ENCODE data around the gene TLE2.

TLE2 gene

DNA sequence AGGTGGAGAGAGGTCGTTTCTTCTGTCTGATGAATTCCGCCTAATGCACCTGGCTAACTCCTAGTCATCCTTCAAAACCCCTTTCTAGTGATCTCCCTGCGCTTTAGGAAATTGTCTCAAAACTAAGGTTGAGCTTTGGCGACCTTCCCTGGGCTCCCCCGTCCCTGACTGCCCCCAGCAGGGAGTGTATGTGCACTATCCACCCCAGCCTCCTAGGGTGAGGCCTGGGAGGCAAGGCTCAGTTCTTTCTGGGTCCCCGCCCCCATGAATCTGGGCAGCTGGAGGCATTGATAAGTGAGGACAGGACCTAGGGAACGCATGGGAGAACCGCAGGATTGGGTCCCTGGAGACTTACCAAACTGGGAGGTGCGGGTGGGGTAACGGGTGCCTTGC lies 51.3 kb downstream of the TLE2 start:
- H3K27me3 ChIP-seq (ENCODE audit: control insufficient read depth in 5 of 5, insufficient read depth in 4 of 5, low read length in 5 of 5), result no peaks in the 10 kb centered on the region

DNA sequence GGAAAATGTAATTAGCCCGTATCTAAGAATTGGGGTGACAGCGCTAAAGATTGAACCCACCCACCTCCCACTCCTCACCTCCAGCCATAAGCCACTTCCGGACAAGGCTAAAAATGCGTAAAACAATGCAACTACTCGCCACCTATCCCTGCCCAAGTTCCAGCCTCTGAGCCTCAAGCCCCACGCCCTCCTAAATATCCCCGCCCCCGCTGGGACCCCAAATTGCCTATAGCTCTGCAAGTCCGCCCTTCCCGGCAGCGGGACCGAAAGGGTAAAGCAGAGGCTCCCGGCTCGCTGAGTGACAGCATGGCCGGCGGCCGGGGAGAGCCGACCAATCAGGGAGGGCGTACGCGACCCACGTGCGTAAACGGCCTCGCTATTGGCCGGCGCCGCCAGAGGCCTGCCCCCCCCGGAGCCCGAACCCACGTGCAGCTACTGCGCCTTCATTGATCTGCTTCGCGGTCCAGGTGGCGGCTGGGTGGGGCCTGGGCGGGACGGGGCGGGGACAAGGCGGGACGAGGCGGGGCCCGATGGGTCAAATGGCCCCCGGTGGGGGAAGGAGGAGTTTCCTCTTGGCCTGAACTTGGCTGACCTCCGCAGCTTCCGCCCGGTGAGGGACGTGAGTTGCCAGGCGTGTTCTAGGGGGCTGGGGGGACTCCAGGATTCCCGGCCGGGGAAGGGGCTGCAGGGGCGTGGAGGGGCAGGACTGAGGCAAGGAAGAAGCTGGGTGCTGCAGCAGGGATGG lies 51.9 kb downstream of the TLE2 start, which contains the start of gene TLE6:
Gene TLE6, plus strand, starts transcription at position 564 of the 745 bp plus-strand sequence. CDS start 670 bp downstream, outside the sequence.
- peak within 1 kb of the TSS in 3 of 5 donors; percentile 59 to 77 (median 68) for H3K9ac ChIP-seq (ENCODE audit: low read length in 5 of 5)
- H3K4me1 ChIP-seq (ENCODE audit: control insufficient read depth in 5 of 5, insufficient read depth in 5 of 5, low read length in 5 of 5), result peaks cover 7 to 62% (median 56%) of the 10 kb centered on the region in 5 donors
- H3K27me3 ChIP-seq (ENCODE audit: control insufficient read depth in 5 of 5, insufficient read depth in 4 of 5, low read length in 5 of 5), result no peaks in the 10 kb centered on the region
- no peaks in the 10 kb centered on the region for H3K9me3 ChIP-seq (ENCODE audit: control insufficient read depth in 5 of 5, low read length in 5 of 5)
- H3K36me3 ChIP-seq (ENCODE audit: control insufficient read depth in 5 of 5, insufficient read depth in 5 of 5, low read length in 5 of 5), result no peaks in the 10 kb centered on the region
- H3K27ac ChIP-seq (ENCODE audit: low read depth, low read length), result peak within 1 kb of the TSS; percentile 30
- peak within 1 kb of the TSS; percentile 66 to 84 (median 72) for H3K4me3 ChIP-seq (ENCODE audit: low read depth in 1 of 5, low read length in 5 of 5)

More for the DNA sequence above, 51.3 kb downstream of the TLE2 start:
- Histone ChIP-seq H3K4me1 (ENCODE audit: control insufficient read depth in 5 of 5, insufficient read depth in 5 of 5, low read length in 5 of 5) (peaks cover 7 to 60% (median 55%) of the 10 kb centered on the region in 5 donors), H3K27ac (ENCODE audit: low read depth, low read length) (peak overlapping the region; percentile 30), H3K4me3 (ENCODE audit: low read depth in 1 of 5, low read length in 5 of 5) (peak overlapping the region in 2 of 5 donors; percentile 24 to 34), H3K36me3 (ENCODE audit: control insufficient read depth in 5 of 5, insufficient read depth in 5 of 5, low read length in 5 of 5) (no peaks in the 10 kb centered on the region), H3K9ac (ENCODE audit: low read length in 5 of 5) (no peak overlapping the region), H3K9me3 (ENCODE audit: control insufficient read depth in 5 of 5, low read length in 5 of 5) (no peaks in the 10 kb centered on the region)

DNA sequence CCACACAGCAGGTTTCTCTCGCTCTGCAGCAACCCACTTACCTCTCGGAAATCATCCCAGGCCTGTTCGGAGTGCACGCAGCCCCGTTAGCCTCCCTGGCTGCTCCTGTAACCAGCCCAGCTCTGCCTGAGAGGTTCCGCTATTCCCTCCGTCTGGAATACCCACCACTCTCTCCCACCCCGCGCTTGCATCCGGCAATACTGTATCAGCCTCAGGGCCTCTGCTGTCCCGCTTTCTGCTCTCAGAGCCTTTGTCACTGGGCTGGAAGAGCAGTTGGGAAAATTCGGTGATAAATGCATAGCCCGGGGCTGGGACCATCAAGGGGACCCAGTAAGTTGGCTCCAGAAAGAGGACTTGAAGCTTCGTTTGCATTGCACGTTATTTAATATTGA lies 52.5 kb downstream of the TLE2 start:
- Histone ChIP-seq H3K4me3 (ENCODE audit: low read depth in 1 of 5, low read length in 5 of 5) (peak overlapping the region; percentile 66 to 84 (median 72)), H3K27me3 (ENCODE audit: control insufficient read depth in 5 of 5, insufficient read depth in 4 of 5, low read length in 5 of 5) (no peaks in the 10 kb centered on the region), H3K27ac (ENCODE audit: low read depth, low read length) (no peak overlapping the region), H3K9ac (ENCODE audit: low read length in 5 of 5) (peak overlapping the region in 3 of 5 donors; percentile 59 to 77 (median 68)), H3K9me3 (ENCODE audit: control insufficient read depth in 5 of 5, low read length in 5 of 5) (no peaks in the 10 kb centered on the region), H3K36me3 (ENCODE audit: control insufficient read depth in 5 of 5, insufficient read depth in 5 of 5, low read length in 5 of 5) (no peaks in the 10 kb centered on the region), H3K4me1 (ENCODE audit: control insufficient read depth in 5 of 5, insufficient read depth in 5 of 5, low read length in 5 of 5) (peaks cover 7 to 64% (median 58%) of the 10 kb centered on the region in 5 donors)

DNA sequence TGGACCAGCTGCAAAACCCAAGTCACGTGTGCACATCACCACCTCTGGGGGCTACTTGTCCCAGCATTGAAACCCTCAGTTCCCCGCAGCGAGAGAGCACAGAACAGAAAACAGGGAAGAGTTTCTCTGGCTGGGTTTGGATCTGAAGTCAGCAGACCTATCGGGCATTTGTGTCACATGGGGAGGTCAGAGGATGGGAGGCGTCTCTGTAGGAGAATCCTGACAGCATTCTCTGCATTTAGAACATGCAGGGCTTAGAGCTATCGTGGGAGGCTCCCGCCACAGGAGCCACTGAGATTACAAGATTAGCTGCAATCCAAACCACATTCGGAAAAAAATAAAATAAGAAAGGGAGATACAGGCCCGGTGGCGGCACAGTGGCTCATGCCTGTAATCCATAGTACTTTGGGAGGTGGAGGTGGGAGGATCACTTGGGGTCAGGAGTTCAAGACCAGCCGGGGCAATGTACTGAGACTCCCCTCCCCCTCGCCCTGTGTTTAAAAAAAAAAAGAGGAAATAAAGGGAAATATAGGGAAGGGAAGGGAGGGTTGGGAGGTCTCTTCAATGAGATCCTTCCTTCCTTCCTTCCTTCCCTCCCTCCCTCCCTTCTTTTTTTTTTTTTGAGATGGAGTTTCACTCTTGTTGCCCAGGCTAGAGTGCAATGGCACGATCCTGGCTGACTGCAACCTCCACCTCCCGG lies 54.6 kb downstream of the TLE2 start:
- no peak overlapping the region for H3K9ac ChIP-seq (ENCODE audit: low read length in 5 of 5)
- H3K9me3 ChIP-seq (ENCODE audit: control insufficient read depth in 5 of 5, low read length in 5 of 5), result no peaks in the 10 kb centered on the region
- H3K4me3 ChIP-seq (ENCODE audit: low read depth in 1 of 5, low read length in 5 of 5), result peak overlapping the region in 1 of 5 donors; percentile 11
- peaks cover 12 to 82% (median 68%) of the 10 kb centered on the region in 5 donors for H3K4me1 ChIP-seq (ENCODE audit: control insufficient read depth in 5 of 5, insufficient read depth in 5 of 5, low read length in 5 of 5)
- H3K36me3 ChIP-seq (ENCODE audit: control insufficient read depth in 5 of 5, insufficient read depth in 5 of 5, low read length in 5 of 5), result no peaks in the 10 kb centered on the region
- H3K27me3 ChIP-seq (ENCODE audit: control insufficient read depth in 5 of 5, insufficient read depth in 4 of 5, low read length in 5 of 5), result no peaks in the 10 kb centered on the region
- H3K27ac ChIP-seq (ENCODE audit: low read depth, low read length), result peak overlapping the region; percentile 37

GRCh38 chr19:2973229-2973628 lies 55.9 kb downstream of the TLE2 start:
- no peak overlapping the region for H3K9ac ChIP-seq (ENCODE audit: low read length in 5 of 5)
- H3K4me1 ChIP-seq (ENCODE audit: control insufficient read depth in 5 of 5, insufficient read depth in 5 of 5, low read length in 5 of 5), result peaks cover 16 to 94% (median 80%) of the 10 kb centered on the region in 5 donors
- no peaks in the 10 kb centered on the region for H3K9me3 ChIP-seq (ENCODE audit: control insufficient read depth in 5 of 5, low read length in 5 of 5)
- peak overlapping the region; percentile 88 for H3K27ac ChIP-seq (ENCODE audit: low read depth, low read length)
- no peaks in the 10 kb centered on the region for H3K27me3 ChIP-seq (ENCODE audit: control insufficient read depth in 5 of 5, insufficient read depth in 4 of 5, low read length in 5 of 5)
- H3K4me3 ChIP-seq (ENCODE audit: low read depth in 1 of 5, low read length in 5 of 5), result no peak overlapping the region
- H3K36me3 ChIP-seq (ENCODE audit: control insufficient read depth in 5 of 5, insufficient read depth in 5 of 5, low read length in 5 of 5), result no peaks in the 10 kb centered on the region

DNA sequence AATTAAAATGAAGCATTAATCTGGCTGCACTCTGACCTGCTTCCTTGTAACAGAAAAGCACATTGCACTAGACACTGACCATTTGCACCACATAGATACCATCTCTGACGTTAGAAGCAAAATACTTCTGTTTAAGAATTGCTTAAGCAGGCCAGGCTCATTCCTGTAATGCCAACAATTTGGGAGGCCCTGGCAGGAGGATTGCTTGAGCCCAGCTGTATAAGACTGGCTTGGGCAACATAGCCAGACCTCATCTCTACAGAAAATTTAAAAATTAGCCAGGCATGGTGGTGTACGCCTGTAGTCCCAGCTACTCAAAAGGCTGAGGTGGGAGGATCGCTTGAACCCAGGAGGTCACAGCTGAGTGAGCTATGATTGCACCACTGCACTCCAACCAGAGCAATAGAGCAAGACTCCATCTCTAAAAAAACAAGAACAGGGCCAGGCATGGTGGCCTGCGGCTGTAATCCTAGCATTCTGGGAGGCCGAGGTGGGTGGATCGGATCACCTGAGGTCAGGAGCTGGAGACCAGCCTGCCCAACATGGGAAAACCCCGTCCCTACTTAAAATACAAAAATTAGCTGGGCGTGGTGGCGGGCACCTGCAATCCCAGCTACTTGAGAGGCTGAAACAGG lies 58.8 kb downstream of the TLE2 start:
- Histone ChIP-seq H3K4me3 (ENCODE audit: low read depth in 1 of 5, low read length in 5 of 5) (no peak overlapping the region), H3K27ac (ENCODE audit: low read depth, low read length) (peak overlapping the region; percentile 88), H3K4me1 (ENCODE audit: control insufficient read depth in 5 of 5, insufficient read depth in 5 of 5, low read length in 5 of 5) (peaks cover 12 to 67% (median 64%) of the 10 kb centered on the region in 5 donors), H3K27me3 (ENCODE audit: control insufficient read depth in 5 of 5, insufficient read depth in 4 of 5, low read length in 5 of 5) (no peaks in the 10 kb centered on the region), H3K9me3 (ENCODE audit: control insufficient read depth in 5 of 5, low read length in 5 of 5) (no peaks in the 10 kb centered on the region), H3K9ac (ENCODE audit: low read length in 5 of 5) (no peak overlapping the region), H3K36me3 (ENCODE audit: control insufficient read depth in 5 of 5, insufficient read depth in 5 of 5, low read length in 5 of 5) (no peaks in the 10 kb centered on the region)

DNA sequence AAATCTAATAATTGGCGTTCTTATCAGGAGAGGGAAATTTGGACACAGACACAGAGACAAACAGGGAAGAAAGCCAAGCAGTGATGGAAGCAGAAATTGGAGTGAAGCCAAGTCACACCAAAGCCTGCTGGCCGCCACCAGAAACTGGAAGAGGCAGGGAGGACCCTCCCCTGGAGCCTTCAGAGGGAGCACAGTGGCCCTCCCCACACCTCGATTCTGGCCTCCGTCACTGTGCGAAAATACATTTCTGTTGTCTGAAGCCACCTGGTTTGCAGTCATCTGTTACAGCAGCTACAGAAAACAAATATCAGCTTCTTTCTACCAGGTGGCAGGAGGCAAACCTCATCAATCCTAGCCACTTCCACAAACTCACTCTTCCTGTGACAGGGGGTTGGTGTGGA lies 60.0 kb downstream of the TLE2 start:
- Histone ChIP-seq H3K9me3 (ENCODE audit: control insufficient read depth in 5 of 5, low read length in 5 of 5) (no peaks in the 10 kb centered on the region), H3K27ac (ENCODE audit: low read depth, low read length) (peak overlapping the region; percentile 76), H3K36me3 (ENCODE audit: control insufficient read depth in 5 of 5, insufficient read depth in 5 of 5, low read length in 5 of 5) (no peaks in the 10 kb centered on the region), H3K27me3 (ENCODE audit: control insufficient read depth in 5 of 5, insufficient read depth in 4 of 5, low read length in 5 of 5) (no peaks in the 10 kb centered on the region), H3K9ac (ENCODE audit: low read length in 5 of 5) (peak overlapping the region in 2 of 5 donors; percentile 26 to 48), H3K4me1 (ENCODE audit: control insufficient read depth in 5 of 5, insufficient read depth in 5 of 5, low read length in 5 of 5) (peaks cover 9 to 55% (median 52%) of the 10 kb centered on the region in 5 donors), H3K4me3 (ENCODE audit: low read depth in 1 of 5, low read length in 5 of 5) (peak overlapping the region in 3 of 5 donors; percentile 4 to 11 (median 9))

DNA sequence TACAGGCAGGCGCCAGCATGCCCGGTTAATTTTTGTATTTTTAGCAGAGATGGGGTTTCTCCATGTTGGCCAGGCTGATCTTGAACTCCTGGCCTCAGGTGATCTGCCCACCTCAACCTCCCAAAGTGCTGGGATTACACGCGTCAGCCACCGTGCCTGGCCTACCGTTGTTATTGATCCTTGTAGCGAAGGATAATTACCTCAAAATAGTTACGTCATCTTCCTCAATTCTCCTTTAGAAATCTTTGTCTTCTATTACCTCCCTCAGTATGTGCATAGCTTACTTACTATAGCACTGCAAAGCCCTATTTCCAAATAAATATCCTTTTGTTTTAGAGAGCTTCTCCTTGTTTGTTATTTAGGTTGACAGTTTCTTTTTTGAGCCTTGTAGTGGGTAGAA lies 61.1 kb downstream of the TLE2 start:
- H3K4me3 ChIP-seq (ENCODE audit: low read depth in 1 of 5, low read length in 5 of 5), result no peak overlapping the region
- H3K36me3 ChIP-seq (ENCODE audit: control insufficient read depth in 5 of 5, insufficient read depth in 5 of 5, low read length in 5 of 5), result no peaks in the 10 kb centered on the region
- no peaks in the 10 kb centered on the region for H3K9me3 ChIP-seq (ENCODE audit: control insufficient read depth in 5 of 5, low read length in 5 of 5)
- H3K4me1 ChIP-seq (ENCODE audit: control insufficient read depth in 5 of 5, insufficient read depth in 5 of 5, low read length in 5 of 5), result peaks cover 9 to 44% (median 41%) of the 10 kb centered on the region in 5 donors
- no peak overlapping the region for H3K27ac ChIP-seq (ENCODE audit: low read depth, low read length)
- H3K27me3 ChIP-seq (ENCODE audit: control insufficient read depth in 5 of 5, insufficient read depth in 4 of 5, low read length in 5 of 5), result no peaks in the 10 kb centered on the region
- no peak overlapping the region for H3K9ac ChIP-seq (ENCODE audit: low read length in 5 of 5)

GRCh38 chr19:2964874-2965273 lies 64.2 kb downstream of the TLE2 start:
- no peak overlapping the region for H3K4me3 ChIP-seq (ENCODE audit: low read depth in 1 of 5, low read length in 5 of 5)
- no peak overlapping the region for H3K9ac ChIP-seq (ENCODE audit: low read length in 5 of 5)
- H3K27me3 ChIP-seq (ENCODE audit: control insufficient read depth in 5 of 5, insufficient read depth in 4 of 5, low read length in 5 of 5), result no peaks in the 10 kb centered on the region
- H3K27ac ChIP-seq (ENCODE audit: low read depth, low read length), result no peak overlapping the region
- H3K9me3 ChIP-seq (ENCODE audit: control insufficient read depth in 5 of 5, low read length in 5 of 5), result no peaks in the 10 kb centered on the region
- H3K36me3 ChIP-seq (ENCODE audit: control insufficient read depth in 5 of 5, insufficient read depth in 5 of 5, low read length in 5 of 5), result no peaks in the 10 kb centered on the region
- peaks cover 4 to 18% (median 13%) of the 10 kb centered on the region in 5 donors for H3K4me1 ChIP-seq (ENCODE audit: control insufficient read depth in 5 of 5, insufficient read depth in 5 of 5, low read length in 5 of 5)
